Stimulated activated CD8-positive, alpha-beta memory T cell treated with anti-CD3 and anti-CD28 coated beads, Interleukin-15, amount 100 ng/mL, for 24 hours (primary cell): ENCODE data around the gene DDAH1.

ENCODE experiments used
- DNase-seq: peaks from one replicate; pipeline ENCODE4 v3.0.0-alpha.2; 2020; ENCODE audit warnings: low read depth

DDAH1 gene

GRCh38 chr1:85328713-85329397 lies 136.1 kb downstream of the DDAH1 start:
- DNase-seq, result no peak

- DNase-seq, result no peak
Observed at GRCh38 chr1:85327759-85328158, 137.2 kb downstream of the DDAH1 start.

GRCh38 chr1:85326851-85327250 lies 138.1 kb downstream of the DDAH1 start:
- DNase-seq, result no peak

GRCh38 chr1:85326336-85326735 lies 138.6 kb downstream of the DDAH1 start:
- no peak for DNase-seq

- no peak for DNase-seq
Observed at GRCh38 chr1:85325920-85326319, 139.0 kb downstream of the DDAH1 start.

GRCh38 chr1:85323770-85324169 lies 141.2 kb downstream of the DDAH1 start:
- DNase-seq, result no peak

GRCh38 chr1:85322655-85323054 lies 142.3 kb downstream of the DDAH1 start:
- DNase-seq, result no peak

GRCh38 chr1:85321237-85321964 lies 143.6 kb downstream of the DDAH1 start:
- DNase-seq, result no peak

GRCh38 chr1:85320371-85321131 lies 144.4 kb downstream of the DDAH1 start:
- DNase-seq, result no peak

GRCh38 chr1:85319931-85320330 lies 145.0 kb downstream of the DDAH1 start:
- DNase-seq, result no peak

- DNase-seq, result no peak
Observed at GRCh38 chr1:85319491-85319890, 145.5 kb downstream of the DDAH1 start.

- DNase-seq, result no peak
Observed at GRCh38 chr1:85318217-85318616, 146.7 kb downstream of the DDAH1 start.

GRCh38 chr1:85317560-85317959 lies 147.4 kb downstream of the DDAH1 start:
- DNase-seq, result no peak

GRCh38 chr1:85316321-85316720 lies 148.6 kb downstream of the DDAH1 start:
- no peak for DNase-seq

GRCh38 chr1:85315789-85316188 lies 149.2 kb downstream of the DDAH1 start:
- no peak for DNase-seq

GRCh38 chr1:85314726-85315125 lies 150.2 kb downstream of the DDAH1 start:
- no peak for DNase-seq

- no peak for DNase-seq
Observed at GRCh38 chr1:85313888-85314696, 150.9 kb downstream of the DDAH1 start.

GRCh38 chr1:85311818-85312217 lies 153.1 kb downstream of the DDAH1 start:
- DNase-seq, result no peak

GRCh38 chr1:85308833-85309350 lies 156.1 kb downstream of the DDAH1 start:
- DNase-seq, result no peak

- peak; percentile 29 for DNase-seq
Observed at GRCh38 chr1:85307987-85308832, 156.7 kb downstream of the DDAH1 start.

- no peak for DNase-seq
Observed at GRCh38 chr1:85306236-85306635, 158.7 kb downstream of the DDAH1 start.
